ENCODE data around the gene TBC1D22A.

- TF ChIP-seq POLR2A (IDR thresholded peaks at IDR 0.05) (no peak), CTCF (IDR thresholded peaks at IDR 0.05) (no peak)
Observed at GRCh38 chr22:47151064-47151463, 388.6 kb downstream of the TBC1D22A start.
